BE2C (cell line): ENCODE data around the gene DNAJB7.
A peak's percentile ranks its signal among the peaks of the same experiment; 100 is the strongest.

Experiments
- DNase-seq: peaks from one replicate; pipeline ENCODE4 v3.0.0-alpha.2; 2020
- H3K27me3 ChIP-seq: fragments of 250-450 bp; sonication (Bioruptor Pico); 2 replicates; pipeline ENCODE4 v1.5.1; 2020; ENCODE audit warnings: mild to moderate bottlenecking
- H3K36me3 ChIP-seq: fragments of 250-450 bp; sonication (Bioruptor Pico); 2 replicates; pipeline ENCODE4 v1.5.1; 2020; ENCODE audit warnings: mild to moderate bottlenecking
- H3K4me1 ChIP-seq: fragments of 250-450 bp; sonication (Bioruptor Pico); 2 replicates; pipeline ENCODE4 v1.5.1; 2020
- H3K4me3 ChIP-seq: 2 replicates; pipeline ENCODE4 v1.5.1; 2011; ENCODE audit warnings: low read depth, low read length
- H3K9me3 ChIP-seq: fragments of 250-450 bp; sonication (Bioruptor Pico); 2 replicates; pipeline ENCODE4 v1.5.1; 2020
- TF ChIP-seq, protein P1 (sequence below): IDR thresholded peaks from 2 replicates; pipeline ENCODE4 v1.5.1; 2012; ENCODE audit warnings: mild to moderate bottlenecking, low read depth, low read length

Gene DNAJB7

GRCh38 chr22:40867109-40867508, 5.2 kb upstream of the DNAJB7 start:
- Histone ChIP-seq H3K9me3 (no peaks in the 10 kb centered on the region), H3K27me3 (no peaks in the 10 kb centered on the region), H3K4me1 (no peaks in the 10 kb centered on the region), H3K4me3 (no peak overlapping the region), H3K36me3 (peaks cover 10% of the 10 kb centered on the region)
- DNase-seq = no peak
- TF ChIP-seq, protein P1, sequence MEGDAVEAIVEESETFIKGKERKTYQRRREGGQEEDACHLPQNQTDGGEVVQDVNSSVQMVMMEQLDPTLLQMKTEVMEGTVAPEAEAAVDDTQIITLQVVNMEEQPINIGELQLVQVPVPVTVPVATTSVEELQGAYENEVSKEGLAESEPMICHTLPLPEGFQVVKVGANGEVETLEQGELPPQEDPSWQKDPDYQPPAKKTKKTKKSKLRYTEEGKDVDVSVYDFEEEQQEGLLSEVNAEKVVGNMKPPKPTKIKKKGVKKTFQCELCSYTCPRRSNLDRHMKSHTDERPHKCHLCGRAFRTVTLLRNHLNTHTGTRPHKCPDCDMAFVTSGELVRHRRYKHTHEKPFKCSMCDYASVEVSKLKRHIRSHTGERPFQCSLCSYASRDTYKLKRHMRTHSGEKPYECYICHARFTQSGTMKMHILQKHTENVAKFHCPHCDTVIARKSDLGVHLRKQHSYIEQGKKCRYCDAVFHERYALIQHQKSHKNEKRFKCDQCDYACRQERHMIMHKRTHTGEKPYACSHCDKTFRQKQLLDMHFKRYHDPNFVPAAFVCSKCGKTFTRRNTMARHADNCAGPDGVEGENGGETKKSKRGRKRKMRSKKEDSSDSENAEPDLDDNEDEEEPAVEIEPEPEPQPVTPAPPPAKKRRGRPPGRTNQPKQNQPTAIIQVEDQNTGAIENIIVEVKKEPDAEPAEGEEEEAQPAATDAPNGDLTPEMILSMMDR = no peak

DNA sequence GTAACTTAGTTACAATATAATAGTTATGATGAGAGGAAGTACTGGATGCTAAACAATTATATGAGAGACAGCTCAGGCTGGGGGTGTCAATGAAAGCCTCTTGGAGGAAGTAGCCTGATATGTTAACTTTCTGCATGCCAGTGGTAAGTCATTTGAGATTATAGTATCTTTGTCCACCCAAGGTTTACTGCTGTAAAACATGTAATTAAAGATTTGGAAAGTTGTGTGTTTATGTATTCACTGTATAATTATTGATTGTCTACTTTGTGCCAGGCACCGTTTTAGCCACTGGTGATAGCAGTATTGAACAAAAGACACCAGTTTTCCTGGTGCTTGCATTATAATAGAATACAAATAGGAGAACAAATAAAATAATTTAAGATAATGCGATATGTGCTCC, 624 bp upstream of the DNAJB7 start:
- Histone ChIP-seq H3K36me3 (peaks cover 14% of the 10 kb centered on the region), H3K4me3 (no peak overlapping the region), H3K27me3 (no peaks in the 10 kb centered on the region), H3K4me1 (no peaks in the 10 kb centered on the region), H3K9me3 (no peaks in the 10 kb centered on the region)
- TF ChIP-seq, protein P1 = no peak
- no peak for DNase-seq

GRCh38 chr22:40857309-40857855, 4.5 kb downstream of the DNAJB7 start:
- H3K4me3 ChIP-seq = peak overlapping the region; percentile 99
- H3K4me1 ChIP-seq = peaks cover 3% of the 10 kb centered on the region; the same call in 1 of the 2 replicates
- no peak for DNase-seq

GRCh38 chr22:40856513-40857308, 5.2 kb downstream of the DNAJB7 start, which contains the start of the genes ST13 and XPNPEP3:
ST13 (minus strand) TSS chr22:40856639; CDS start chr22:40856540, 99 bp downstream.
XPNPEP3 (plus strand) TSS chr22:40857148; CDS start chr22:40857182, 34 bp downstream.
- no peaks in the 10 kb centered on the region for H3K27me3 ChIP-seq
- peak; percentile 97 for DNase-seq
- TF ChIP-seq, protein P1 = peak; percentile 44

More at GRCh38 chr22:40857309-40857855, 4.5 kb downstream of the DNAJB7 start:
- TF ChIP-seq, protein P1 = no peak
- H3K27me3 ChIP-seq = no peaks in the 10 kb centered on the region
- no peaks in the 10 kb centered on the region for H3K9me3 ChIP-seq
- H3K36me3 ChIP-seq = peaks cover 22% of the 10 kb centered on the region

GRCh38 chr22:40855979-40856512, 5.9 kb downstream of the DNAJB7 start:
- H3K4me3 ChIP-seq = peak overlapping the region; percentile 99
- peaks cover 3% of the 10 kb centered on the region; the same call in 1 of the 2 replicates for H3K4me1 ChIP-seq
- TF ChIP-seq, protein P1 = no peak
- H3K27me3 ChIP-seq = no peaks in the 10 kb centered on the region
- peak; percentile 44 for DNase-seq
- H3K9me3 ChIP-seq = no peaks in the 10 kb centered on the region
- H3K36me3 ChIP-seq = peaks cover 11% of the 10 kb centered on the region

More at GRCh38 chr22:40856513-40857308, 5.2 kb downstream of the DNAJB7 start, which contains the start of the genes ST13 and XPNPEP3:
- Histone ChIP-seq H3K36me3 (peaks cover 17% of the 10 kb centered on the region), H3K4me1 (peaks cover 3% of the 10 kb centered on the region; the same call in 1 of the 2 replicates), H3K4me3 (peak within 1 kb of the TSS; percentile 99), H3K9me3 (no peaks in the 10 kb centered on the region)
